Cardiac fibroblast (primary cell): Measurements from ENCODE around the gene DUSP2.
"Not testable (repeated sequence)": the region's sequence is repeated elsewhere in the genome, so short reads cannot be mapped to it uniquely, and the experiment has no call there.

Experiments
- DNase-seq, 2 donors: peaks; one replicate each; pipeline versions ENCODE4 v3.0.0 to v3.0.0-alpha.2; 2010; ENCODE audit warnings: low read depth in 2 of 2
- H3K4me3 ChIP-seq, 2 donors: replicated peaks in 1 of 2; 1 replicate in 1 of 2; 2 replicates in 1 of 2; pipeline ENCODE4 v1.5.1; 2011; ENCODE audit warnings: low read depth in 2 of 2, low read length in 2 of 2, mild to moderate bottlenecking in 2 of 2, moderate library complexity in 1 of 2
- TF ChIP-seq, protein P1 (sequence below): IDR thresholded peaks from one replicate; pipeline ENCODE4 v1.5.1; 2011; ENCODE audit warnings: low read depth, mild to moderate bottlenecking, low read length, inconsistent platforms

Gene DUSP2

DNA sequence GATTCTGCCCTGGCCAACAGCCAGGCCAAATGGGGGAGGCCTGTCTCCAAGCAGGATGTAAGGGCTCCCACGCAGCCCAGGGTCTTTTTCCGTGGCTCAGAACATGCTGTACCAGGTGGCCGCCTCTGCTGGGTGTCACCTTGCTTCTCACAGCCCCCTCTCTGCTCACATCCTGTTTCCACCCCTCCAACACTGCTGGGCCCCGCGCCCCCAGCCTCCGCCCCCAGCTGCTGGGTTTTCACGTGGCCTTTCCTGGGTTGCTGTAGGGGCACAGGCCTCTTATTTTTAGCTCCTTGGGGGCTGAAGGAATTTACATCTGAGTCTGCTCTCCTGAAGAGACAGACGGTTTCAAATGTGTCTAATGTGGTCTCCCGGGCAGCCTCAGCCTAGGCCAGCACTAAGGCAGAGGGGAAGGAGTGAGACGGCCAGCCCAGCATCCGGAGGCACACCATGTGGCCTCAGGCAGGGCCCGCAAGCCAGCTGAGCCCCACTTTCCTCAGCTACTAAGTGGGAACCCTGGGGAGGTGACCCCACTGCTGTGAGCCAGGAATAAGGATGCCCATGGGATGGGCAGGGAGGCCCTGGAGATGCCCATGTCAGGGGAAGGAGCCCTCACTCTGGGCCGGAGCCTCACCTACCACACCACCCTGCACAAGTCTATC, 18.7 kb upstream of the DUSP2 start:
- DNase-seq, result no peak

DNA sequence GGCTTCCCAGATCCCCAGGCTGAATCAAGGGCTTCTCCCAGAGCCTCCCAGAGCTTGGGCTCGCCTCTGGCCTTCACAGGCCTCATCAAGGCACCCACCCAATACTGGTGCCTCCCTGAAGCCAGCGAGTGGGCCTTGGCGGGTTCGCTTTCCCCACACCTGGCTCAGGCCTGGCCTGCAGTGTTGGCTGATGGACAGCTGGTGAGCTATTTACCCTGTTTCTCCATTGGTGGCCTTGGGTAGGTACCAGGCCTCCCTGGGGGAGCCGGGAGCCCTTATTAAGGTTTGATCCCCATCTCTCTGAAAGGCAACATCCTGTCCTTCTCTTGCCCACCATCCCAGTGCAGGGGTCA, 18.2 kb upstream of the DUSP2 start:
- TF ChIP-seq, protein P1, sequence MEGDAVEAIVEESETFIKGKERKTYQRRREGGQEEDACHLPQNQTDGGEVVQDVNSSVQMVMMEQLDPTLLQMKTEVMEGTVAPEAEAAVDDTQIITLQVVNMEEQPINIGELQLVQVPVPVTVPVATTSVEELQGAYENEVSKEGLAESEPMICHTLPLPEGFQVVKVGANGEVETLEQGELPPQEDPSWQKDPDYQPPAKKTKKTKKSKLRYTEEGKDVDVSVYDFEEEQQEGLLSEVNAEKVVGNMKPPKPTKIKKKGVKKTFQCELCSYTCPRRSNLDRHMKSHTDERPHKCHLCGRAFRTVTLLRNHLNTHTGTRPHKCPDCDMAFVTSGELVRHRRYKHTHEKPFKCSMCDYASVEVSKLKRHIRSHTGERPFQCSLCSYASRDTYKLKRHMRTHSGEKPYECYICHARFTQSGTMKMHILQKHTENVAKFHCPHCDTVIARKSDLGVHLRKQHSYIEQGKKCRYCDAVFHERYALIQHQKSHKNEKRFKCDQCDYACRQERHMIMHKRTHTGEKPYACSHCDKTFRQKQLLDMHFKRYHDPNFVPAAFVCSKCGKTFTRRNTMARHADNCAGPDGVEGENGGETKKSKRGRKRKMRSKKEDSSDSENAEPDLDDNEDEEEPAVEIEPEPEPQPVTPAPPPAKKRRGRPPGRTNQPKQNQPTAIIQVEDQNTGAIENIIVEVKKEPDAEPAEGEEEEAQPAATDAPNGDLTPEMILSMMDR, result no peak
- H3K4me3 ChIP-seq, result no peak overlapping the region
- DNase-seq, result no peak

More for the DNA sequence above, 18.7 kb upstream of the DUSP2 start:
- TF ChIP-seq, protein P1, result no peak
- no peak overlapping the region for H3K4me3 ChIP-seq

DNA sequence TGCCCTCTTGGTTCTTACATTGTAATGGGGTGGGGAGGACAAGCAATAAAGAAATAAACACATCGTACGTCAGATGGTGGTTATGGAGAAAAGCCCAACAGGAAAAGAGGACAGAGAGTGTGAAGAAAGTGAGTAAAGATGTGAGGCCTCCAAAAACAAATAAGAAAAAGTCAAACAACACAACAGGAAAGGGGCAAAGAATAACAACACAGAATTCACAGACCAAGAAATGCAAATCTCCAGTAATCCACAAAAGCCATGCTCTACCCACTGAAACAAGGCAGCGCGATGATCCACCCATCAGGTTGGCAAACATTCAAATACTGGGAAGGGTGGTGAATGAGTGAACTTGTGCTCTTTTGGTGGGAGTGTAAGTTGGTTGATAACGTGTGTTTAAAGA, 16.7 kb upstream of the DUSP2 start:
- no peak for DNase-seq
- no peak overlapping the region for H3K4me3 ChIP-seq
- TF ChIP-seq, protein P1, result no peak

DNA sequence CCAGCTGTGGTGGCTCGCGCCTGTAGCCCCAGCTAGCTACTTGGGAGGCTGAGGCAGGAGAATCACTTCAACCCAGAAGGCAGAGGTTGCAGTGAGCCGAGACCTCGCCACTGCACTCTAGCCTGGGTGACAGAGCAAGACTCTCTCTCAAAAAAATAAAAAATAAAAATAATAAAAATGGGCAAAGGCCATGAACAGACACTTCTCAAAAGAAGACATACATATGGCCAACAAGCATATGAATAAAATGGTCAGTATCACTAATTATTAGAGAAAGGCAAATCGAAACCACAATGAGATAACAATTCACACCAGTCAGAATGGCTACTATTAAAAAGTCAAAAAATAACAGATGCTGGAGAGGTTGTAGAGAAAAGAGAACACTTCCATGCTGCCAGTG, 15.1 kb upstream of the DUSP2 start:
- H3K4me3 ChIP-seq, DNase-seq: not testable (repeated sequence)

DNA sequence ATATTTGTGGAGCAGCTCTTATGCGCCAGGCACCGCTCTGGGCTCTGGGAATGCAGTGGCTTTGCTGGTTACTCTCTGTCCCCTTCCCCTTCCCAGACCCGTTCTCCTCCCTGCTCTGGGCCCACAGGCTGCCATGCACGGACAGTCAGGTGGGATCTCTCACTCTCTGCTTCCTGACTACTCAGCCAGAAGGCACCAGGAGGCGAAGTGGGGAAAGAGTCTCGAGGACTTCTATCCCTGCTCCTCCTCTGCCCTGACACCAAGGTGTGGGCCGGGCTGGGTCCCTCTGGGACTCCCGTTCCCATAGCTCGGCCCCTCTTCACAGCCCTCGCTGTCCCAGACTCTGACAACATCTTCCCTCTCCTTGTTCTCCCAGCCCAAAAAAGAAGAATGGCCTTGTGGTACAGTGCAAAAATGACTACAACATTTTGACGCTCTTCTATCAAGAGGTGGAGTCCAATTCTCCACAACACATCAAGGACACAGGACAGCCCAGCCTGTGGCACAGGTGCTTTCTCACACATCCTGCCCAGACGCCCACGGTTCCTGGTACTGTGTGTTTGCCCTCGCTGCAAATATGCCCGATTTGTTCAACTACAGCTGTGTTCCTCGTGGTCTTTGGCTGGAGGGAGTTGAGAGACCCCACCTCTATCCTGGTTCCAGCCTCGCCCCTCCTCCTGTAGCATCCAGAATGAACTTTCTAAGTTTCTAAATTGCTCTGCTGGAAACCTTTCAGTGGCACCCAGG, 14.0 kb upstream of the DUSP2 start:
- no peak overlapping the region for H3K4me3 ChIP-seq
- TF ChIP-seq, protein P1, result no peak
- DNase-seq, result no peak

DNA sequence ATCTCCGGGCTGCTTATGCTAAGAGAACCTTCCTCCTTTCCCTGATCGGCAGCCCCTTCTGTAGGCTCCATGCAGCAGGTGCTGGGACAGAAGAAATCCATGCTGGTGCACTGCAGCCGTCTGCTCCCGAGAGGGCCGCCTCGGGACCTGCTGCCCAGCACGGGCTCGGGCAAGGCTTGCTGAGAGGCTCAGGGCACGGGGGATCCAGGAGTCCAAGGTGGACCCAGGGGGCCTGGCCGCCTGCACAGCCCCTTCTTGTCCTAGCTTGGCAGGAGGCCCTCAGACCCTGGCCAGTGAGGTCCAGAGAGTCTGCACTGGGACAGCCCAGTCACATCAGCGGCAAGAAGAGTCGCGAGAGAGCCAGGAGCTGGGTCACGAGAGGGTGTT, 13.3 kb upstream of the DUSP2 start:
- no peak for DNase-seq
- H3K4me3 ChIP-seq, result no peak overlapping the region
- TF ChIP-seq, protein P1, result no peak

DNA sequence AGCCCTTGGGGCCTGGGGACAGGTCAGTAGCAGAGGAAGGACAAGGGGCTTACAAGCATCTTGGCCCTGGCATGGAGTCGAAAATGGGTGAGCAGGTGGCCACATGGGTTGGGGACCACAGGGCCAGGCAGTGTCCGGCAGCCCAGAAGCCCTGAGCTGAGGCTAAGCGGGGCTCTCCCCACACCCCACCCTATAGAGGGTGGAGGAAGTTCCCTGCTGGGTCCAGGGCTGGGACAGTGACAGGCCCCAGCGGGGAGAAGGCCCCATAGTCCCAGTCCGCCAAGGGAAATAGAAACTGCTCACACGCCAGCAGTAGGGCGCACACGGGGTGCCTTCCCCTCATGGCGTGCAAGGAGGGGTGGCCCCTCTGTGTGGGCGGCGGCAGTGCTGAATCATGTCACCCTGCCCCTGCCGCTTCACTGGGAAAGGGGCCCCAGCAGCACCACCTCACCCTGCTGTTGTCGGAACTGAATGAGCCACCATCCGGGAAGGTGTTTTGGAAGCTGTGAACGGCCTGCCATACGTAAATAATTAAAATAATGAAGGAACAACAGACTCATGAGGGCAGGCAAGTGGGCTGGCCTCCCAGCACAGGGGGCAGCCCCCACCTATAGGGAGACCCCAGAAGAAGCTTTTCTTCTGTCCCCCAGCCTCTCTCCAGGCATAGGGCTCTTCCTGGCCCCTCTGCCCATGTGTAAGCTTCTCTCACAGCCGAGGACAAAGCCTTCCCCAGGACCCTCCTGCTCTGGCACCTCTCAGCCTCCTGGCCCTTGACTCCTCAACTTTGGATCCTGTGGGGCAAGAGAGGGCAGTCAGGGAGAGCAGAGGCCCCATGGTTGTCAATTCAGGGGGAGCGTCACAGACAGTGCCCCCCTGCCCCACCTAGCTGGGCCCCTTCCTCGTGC, 12.7 kb upstream of the DUSP2 start:
- no peak overlapping the region for H3K4me3 ChIP-seq
- no peak for DNase-seq
- TF ChIP-seq, protein P1, result no peak
